Skeletal muscle cell (primary cell): ENCODE results near the gene RAD23A.
A peak's percentile ranks its signal among the peaks of the same experiment; 100 is the strongest.
"Not testable (repeated sequence)": the region's sequence is repeated elsewhere in the genome, so short reads cannot be mapped to it uniquely, and the experiment has no call there.

Experiments used
- DNase-seq: peaks from one replicate; pipeline ENCODE4 v3.0.0-alpha.2; 2010; ENCODE audit warnings: low read depth
- H3K4me3 ChIP-seq: 2 replicates; pipeline ENCODE4 v1.5.1; 2011; ENCODE audit warnings: low read depth, mild to moderate bottlenecking, control low read depth, low read length, moderate library complexity

The RAD23A gene

GRCh38 chr19:12937093-12937926 is 8.4 kb upstream of the RAD23A start:
- H3K4me3 ChIP-seq, result peak overlapping the region; percentile 55
- DNase-seq, result no peak

- H3K4me3 ChIP-seq, result peak within 1 kb of the TSS; percentile 91
- peak; percentile 97 for DNase-seq
Observed at GRCh38 chr19:12937927-12938778, 7.5 kb upstream of the RAD23A start, which contains the start of gene CALR. CALR (plus strand) TSS chr19:12938609; CDS start chr19:12938680, 71 bp downstream.

GRCh38 chr19:12938779-12939601 is 6.7 kb upstream of the RAD23A start:
- H3K4me3 ChIP-seq, result peak overlapping the region; percentile 91
- DNase-seq, result peak; percentile 26

- peak overlapping the region; percentile 91 for H3K4me3 ChIP-seq
- DNase-seq, result no peak
Observed at GRCh38 chr19:12939975-12940423, 5.7 kb upstream of the RAD23A start.

- H3K4me3 ChIP-seq, result peak overlapping the region; percentile 91
- no peak for DNase-seq
Observed at GRCh38 chr19:12940897-12941296, 4.8 kb upstream of the RAD23A start.

GRCh38 chr19:12943437-12944044 is 2.1 kb upstream of the RAD23A start:
- no peak overlapping the region for H3K4me3 ChIP-seq

GRCh38 chr19:12944104-12944674 is 1.5 kb upstream of the RAD23A start:
- H3K4me3 ChIP-seq, result no peak overlapping the region
- no peak for DNase-seq

More at GRCh38 chr19:12943437-12944044, 2.1 kb upstream of the RAD23A start:
- DNase-seq, result no peak

GRCh38 chr19:12946092-12946721 is 545 bp downstream of the RAD23A start:
- peak; percentile 54 for DNase-seq
- H3K4me3 ChIP-seq, result peak overlapping the region; percentile 68

GRCh38 chr19:12946731-12947496 is 1.3 kb downstream of the RAD23A start:
- no peak for DNase-seq
- H3K4me3 ChIP-seq, result peak overlapping the region; percentile 68

GRCh38 chr19:12947702-12948611 is 2.3 kb downstream of the RAD23A start:
- DNase-seq, result no peak
- no peak overlapping the region for H3K4me3 ChIP-seq

- no peak overlapping the region for H3K4me3 ChIP-seq
- no peak for DNase-seq
Observed at GRCh38 chr19:12948612-12949362, 3.1 kb downstream of the RAD23A start.

GRCh38 chr19:12949363-12950283 is 4.0 kb downstream of the RAD23A start:
- H3K4me3 ChIP-seq, result no peak overlapping the region
- DNase-seq, result no peak

- not testable (repeated sequence) for DNase-seq, H3K4me3 ChIP-seq
Observed at GRCh38 chr19:12952050-12952449, 6.4 kb downstream of the RAD23A start.

GRCh38 chr19:12952488-12953137 is 7.0 kb downstream of the RAD23A start:
- DNase-seq, result peak; percentile 73
- H3K4me3 ChIP-seq, result no peak overlapping the region
